ENCODE measurements around the gene CHRNA4.

The CHRNA4 gene

GRCh38 chr20:63360850-63361518 lies at the start of gene CHRNA4:
TSS of gene CHRNA4 (minus strand) at chr20:63361349. CDS start at chr20:63361165, 184 bp downstream.
- no peak for DNase-seq

DNA sequence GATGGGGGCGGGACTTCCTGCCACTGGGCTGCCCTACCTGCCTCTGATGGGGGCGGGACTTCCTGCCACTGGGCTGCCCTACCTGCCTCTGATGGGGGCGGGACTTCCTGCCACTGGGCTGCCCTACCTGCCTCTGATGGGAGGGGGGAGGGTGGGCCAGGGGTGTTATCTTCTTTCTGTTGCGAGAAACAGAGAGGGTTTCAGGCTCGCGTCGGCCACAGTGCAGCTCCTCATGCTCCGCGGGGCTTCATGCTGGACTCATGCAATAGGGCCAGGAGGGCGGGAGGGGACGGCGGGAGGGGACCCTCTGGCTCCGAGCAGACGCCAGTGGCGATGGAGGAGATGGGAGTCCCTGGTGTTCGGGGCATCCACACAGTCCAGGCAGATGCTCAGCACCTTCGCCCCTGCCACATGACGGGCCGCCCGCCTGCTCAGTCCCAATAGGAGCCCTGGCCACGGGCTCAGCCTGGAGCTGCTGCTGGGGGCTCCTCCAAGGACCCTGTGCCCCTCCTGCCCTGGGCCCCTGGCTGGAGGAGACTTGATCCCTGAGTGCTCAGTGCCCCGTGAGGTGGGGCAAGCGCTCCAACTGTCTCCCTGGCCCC lies 48.8 kb upstream of the CHRNA4 start:
- no peak for DNase-seq

GRCh38 chr20:63409066-63409833 lies 48.1 kb upstream of the CHRNA4 start:
- DNase-seq, result no peak

DNA sequence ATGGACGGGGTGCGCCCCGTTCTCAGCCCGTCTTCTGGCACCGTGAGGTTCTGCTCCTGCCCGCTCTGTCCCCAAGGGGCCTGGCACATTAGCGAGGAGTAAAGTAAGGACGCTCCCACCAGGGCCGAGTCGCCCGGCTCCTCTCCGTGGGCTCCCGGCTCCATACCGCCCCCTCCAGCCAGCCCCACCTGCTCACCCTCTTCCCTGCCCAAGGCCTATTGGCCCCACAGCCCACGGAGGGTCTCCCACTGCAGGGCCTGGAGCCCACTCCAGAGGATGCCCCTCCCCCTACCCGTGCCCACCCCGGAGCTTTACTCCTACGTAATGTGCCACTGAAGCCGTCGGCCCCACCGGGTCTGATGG lies 47.5 kb upstream of the CHRNA4 start:
- no peak for DNase-seq

- DNase-seq, result no peak
Measured at GRCh38 chr20:63407928-63408683, 47.0 kb upstream of the CHRNA4 start.

DNA sequence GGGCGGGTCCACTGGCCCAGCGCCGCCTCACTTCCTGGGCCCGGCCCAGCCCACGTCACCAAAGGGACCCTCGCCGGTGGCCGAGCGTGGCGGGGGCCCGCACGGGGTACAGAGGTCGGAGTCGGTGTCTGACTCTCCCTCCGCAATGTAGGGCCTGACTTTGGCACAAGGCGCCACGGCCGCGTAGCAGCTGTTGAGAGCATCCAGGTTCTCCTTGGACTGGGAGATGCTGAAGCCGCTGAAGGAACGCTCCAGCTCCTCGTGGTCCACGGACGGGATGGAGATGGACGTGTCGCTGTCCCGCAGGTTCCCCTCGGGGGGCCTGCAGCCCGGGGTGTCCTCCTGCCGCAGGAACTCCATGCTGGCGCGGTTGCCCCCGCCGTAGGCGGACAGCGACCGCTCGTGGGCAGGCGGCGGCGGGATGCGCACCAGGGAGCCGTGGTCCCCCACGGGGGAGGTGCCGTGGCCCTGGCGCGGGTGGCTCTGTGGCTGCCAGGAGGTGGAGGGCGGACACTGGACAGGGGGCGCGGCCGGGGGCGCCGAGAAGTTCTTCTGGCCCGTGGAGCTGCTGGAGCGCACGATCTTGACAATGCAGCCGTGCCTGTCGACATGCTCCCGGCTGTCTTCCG lies 45.6 kb upstream of the CHRNA4 start:
- no peak for DNase-seq

- no peak for DNase-seq
Measured at GRCh38 chr20:63406011-63406410, 44.9 kb upstream of the CHRNA4 start.

DNA sequence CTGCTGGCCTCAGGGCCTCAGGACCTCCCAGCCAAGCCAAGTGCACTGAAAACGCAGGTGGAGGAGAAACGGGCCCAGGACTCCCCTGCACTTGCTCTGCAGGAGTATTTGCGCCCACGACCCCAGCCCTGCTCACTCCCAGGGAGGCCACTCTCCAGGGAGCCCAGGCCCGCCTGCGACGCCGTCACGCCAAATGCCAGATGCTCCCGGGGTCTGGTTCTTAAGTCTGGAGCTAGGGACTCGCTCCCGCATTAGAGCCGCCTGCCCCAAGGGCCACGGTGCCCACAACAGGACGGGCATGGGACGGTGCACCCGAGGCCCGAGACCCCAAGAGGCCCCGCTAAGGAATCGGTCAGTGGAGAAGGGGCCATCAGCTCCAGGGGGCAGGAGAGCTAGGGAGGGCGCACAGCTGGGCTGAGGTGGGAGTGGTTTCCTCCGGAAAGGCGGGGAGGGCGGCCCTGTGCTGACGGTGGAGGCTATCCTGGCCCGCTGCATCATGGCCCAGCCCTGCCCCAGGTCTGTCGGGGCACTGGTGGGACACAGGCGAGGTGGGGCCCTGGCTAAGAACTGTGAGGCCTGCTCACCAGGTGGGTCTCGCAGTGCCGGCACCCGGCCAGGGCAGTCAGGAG lies 44.1 kb upstream of the CHRNA4 start:
- no peak for DNase-seq

DNA sequence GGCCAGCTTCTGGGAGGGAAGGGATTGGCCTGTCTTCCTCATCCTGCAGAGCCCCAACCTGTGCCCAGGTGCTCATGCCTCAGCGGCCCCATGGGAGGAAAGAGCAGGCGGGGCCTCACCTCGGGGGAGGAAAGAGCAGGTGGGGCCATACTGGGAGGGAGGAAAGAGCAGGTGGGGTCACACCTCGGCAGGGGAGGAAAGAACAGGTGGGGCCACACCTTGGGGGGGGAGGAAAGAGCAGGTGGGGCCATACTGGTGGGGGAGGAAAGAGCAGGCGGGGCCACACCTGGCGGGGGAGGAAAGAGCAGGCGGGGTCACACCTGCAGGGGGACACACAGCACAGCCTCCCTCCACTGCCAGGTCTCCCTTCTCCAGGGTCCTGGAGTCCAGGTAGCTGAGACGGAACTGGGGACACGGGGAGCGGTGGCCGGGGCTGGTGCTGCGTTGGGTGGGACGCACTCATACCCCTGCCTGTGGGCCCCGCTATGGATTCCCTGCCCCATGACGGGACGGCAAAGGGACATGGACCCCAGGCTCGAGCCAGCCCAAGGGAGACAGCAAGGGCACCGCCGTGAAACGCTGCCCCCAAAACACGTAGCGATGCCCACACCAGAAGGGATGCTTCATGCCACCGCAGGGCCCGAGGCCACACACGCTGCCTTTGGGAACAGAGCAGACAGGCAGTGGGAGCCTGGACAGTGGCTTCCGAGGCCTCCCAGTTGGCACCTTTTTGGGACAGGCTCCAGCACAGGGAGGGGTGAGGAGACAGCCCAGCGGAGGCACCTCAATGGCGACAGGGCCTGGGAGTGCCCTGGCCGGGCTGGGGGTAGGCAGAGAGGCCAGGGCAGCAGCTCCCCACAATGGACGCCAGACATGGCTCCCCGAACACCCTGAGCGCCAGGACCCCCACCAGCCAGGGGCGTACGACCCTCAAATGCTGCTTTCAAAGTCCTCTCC lies 43.3 kb upstream of the CHRNA4 start:
- no peak for DNase-seq

- no peak for DNase-seq
Measured at GRCh38 chr20:63403403-63404105, 42.4 kb upstream of the CHRNA4 start.

- no peak for DNase-seq
Measured at GRCh38 chr20:63402860-63403220, 41.7 kb upstream of the CHRNA4 start.

DNA sequence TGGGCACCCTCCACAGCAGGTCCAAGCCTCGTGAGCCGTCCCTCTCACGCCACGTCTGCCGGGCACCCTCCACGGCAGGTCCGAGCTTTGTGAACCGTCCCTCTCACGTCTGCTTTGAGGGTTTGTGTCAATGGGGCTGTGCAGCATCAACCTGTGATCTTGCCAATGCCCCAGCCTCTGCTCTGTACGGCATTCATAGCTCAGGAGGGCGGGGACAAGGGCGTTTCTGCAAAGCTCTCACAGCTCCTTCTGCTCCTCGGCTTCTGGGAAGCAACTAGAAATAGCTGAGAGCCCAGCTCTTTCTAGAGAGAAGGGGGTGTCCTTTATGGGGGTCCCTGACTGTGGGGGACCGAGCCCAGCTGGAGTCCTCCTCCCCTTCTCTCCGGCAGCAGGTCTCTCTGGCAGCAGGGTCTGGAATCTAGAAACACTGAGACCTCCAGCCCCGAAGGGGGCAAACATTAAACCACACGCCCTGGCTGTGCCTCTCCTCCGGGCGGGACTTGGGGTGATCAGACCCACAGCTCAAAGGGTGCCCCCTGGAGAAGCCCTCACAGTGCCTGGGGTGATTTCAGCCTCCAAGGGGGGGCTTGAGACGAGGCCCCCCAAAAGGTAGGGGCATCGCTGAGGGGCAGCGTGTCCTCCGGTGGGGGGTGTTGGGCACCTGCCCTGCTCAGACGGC lies 41.2 kb upstream of the CHRNA4 start:
- DNase-seq, result no peak

DNA sequence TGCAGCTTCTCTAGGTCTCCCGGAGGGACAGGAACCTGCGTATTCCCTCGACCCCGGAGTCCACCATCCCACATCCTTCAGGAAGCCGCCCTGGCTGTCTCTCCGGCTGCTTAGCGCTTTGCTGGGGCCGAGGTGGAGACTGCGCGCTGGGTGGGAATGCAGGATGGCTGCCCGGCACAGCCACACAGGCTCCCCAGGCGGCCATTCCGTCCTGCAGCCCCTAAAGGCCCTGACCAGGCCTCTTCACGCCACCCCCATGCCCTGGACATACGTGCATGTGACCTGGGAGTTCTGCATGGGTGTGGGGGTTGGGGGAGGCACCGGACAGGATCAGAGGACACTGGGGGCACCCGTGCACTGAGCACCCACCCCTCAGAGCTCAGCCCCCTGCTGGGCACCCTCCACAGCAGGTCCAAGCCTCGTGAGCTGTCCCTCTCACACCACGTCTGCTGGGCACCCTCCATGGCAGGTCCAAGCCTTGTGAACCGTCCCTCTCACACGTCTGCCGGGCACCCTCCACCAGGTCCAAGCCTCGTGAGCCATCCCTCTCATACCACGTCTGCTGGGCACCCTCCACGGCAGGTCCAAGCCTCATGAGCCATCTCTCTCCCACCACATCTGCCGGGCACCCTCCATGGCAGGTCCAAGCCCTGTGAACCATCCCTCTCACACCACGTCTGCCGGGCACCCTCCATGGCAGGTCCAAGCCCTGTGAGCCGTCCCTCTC lies 40.4 kb upstream of the CHRNA4 start:
- DNase-seq, result no peak

DNA sequence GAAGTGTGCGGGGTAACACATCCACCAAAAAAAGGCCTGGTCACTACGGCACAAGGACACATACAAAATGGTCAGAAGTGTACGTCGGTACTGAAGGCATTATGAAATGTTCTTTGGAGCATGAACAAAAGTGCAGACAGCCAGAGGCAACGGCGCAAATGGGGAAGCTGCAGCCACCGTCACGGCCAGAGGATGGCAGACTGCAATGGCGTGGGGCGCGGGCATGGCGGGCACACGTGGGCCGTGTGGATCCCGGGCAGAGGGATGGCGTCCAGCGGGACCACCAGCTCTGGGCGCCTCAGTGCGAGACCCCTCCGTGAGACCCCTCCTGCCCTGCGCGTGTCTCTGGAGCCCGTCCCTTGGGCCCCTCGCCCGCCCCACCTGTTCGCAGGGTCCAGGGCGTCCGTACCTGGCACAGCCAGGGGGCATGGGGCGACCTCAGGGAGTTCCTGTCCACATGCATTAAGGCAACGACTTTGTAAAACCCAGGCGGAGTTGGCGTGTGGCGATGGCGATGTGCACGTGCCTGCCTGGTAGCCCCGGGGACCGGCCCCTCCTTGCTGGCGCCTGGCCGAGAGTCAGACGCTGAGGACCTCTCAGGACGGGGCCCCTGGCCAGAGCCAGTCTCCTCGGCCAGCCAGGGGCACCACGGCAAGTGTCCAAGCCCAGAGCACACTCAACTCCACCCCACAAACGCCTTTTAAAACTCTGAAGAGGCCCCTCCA lies 39.5 kb upstream of the CHRNA4 start:
- no peak for DNase-seq

- DNase-seq, result no peak
Measured at GRCh38 chr20:63399596-63400375, 38.6 kb upstream of the CHRNA4 start.

GRCh38 chr20:63398744-63399514 lies 37.8 kb upstream of the CHRNA4 start:
- no peak for DNase-seq

GRCh38 chr20:63397946-63398450 lies 36.8 kb upstream of the CHRNA4 start:
- DNase-seq, result no peak

All from activated CD4-positive, alpha-beta T cell treated with anti-CD3 and anti-CD28 coated beads, Interleukin-2, amount 50 U/mL, for 16 hours (primary cell).